ENCODE measurements around the gene SMYD3. TPM values are rescaled to one million over a fixed set of nuclear protein-coding genes. Genes with fewer than 3 reads are reported as not detected.

SMYD3 gene
- total RNA-seq, 1 donor from 2014 or later: 29.3 TPM

DNA sequence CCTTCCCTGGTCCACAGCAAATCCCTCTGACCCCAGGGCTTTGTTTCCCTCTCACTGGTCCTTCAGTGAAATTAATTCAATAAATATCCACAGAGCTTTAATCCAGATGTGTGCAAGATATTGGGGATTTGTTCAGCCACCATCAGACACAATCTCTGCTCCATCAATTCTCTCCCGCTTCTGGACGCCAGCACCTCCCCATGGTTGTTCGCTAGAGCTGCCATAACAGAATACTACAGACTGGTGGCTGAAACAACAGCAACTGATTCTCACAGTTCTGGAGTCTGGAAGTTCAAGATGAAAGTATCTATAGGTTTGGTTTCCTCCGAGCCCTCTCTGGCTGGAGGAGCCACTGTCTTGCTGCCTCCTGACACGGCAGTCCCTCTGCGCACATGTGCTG, 303.9 kb downstream of the SMYD3 start:
- Mint-ChIP-seq H3K9me3 (ENCODE audit: low read depth) (no peaks in the 10 kb centered on the region), H3K4me3 (ENCODE audit: unreplicated experiment) (no peak overlapping the region), H3K36me3 (ENCODE audit: low read depth) (no peaks in the 10 kb centered on the region), H3K27me3 (ENCODE audit: low read depth) (no peaks in the 10 kb centered on the region), H3K27ac (ENCODE audit: unreplicated experiment) (no peak overlapping the region), H3K4me1 (ENCODE audit: low read depth) (peaks cover 18% of the 10 kb centered on the region)
- TF ChIP-seq, protein P1, sequence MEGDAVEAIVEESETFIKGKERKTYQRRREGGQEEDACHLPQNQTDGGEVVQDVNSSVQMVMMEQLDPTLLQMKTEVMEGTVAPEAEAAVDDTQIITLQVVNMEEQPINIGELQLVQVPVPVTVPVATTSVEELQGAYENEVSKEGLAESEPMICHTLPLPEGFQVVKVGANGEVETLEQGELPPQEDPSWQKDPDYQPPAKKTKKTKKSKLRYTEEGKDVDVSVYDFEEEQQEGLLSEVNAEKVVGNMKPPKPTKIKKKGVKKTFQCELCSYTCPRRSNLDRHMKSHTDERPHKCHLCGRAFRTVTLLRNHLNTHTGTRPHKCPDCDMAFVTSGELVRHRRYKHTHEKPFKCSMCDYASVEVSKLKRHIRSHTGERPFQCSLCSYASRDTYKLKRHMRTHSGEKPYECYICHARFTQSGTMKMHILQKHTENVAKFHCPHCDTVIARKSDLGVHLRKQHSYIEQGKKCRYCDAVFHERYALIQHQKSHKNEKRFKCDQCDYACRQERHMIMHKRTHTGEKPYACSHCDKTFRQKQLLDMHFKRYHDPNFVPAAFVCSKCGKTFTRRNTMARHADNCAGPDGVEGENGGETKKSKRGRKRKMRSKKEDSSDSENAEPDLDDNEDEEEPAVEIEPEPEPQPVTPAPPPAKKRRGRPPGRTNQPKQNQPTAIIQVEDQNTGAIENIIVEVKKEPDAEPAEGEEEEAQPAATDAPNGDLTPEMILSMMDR (IDR thresholded peaks at IDR 0.05): peak; percentile 21
- no peak for DNase-seq (ENCODE audit: low spot score)

DNA sequence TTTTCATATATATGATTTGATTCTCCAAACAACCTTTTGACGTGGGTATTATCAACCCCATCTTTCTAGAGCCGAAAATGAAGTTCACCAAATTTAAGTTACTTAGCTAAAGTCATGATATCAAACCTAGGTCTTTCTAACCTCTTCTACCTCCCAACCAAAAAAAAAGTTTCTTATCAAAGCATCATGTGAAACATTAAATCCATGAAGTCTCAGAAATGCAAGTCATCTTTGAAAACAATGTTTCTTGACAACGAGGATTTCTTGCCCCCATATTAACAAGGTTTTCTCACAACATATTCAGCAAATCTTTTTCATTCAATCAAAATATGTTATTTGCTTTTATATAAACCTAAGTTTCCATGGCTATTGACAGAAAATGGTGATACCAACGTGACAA, 306.3 kb downstream of the SMYD3 start:
- no peak overlapping the region for H3K4me3 Mint-ChIP-seq (ENCODE audit: unreplicated experiment)
- H3K36me3 Mint-ChIP-seq (ENCODE audit: low read depth): no peaks in the 10 kb centered on the region
- H3K9me3 Mint-ChIP-seq (ENCODE audit: low read depth): no peaks in the 10 kb centered on the region
- no peak overlapping the region for H3K27ac Mint-ChIP-seq (ENCODE audit: unreplicated experiment)
- H3K4me1 Mint-ChIP-seq (ENCODE audit: low read depth): peaks cover 10% of the 10 kb centered on the region
- TF ChIP-seq, protein P1 (IDR thresholded peaks at IDR 0.05): no peak
- DNase-seq (ENCODE audit: low spot score): no peak
- H3K27me3 Mint-ChIP-seq (ENCODE audit: low read depth): no peaks in the 10 kb centered on the region

DNA sequence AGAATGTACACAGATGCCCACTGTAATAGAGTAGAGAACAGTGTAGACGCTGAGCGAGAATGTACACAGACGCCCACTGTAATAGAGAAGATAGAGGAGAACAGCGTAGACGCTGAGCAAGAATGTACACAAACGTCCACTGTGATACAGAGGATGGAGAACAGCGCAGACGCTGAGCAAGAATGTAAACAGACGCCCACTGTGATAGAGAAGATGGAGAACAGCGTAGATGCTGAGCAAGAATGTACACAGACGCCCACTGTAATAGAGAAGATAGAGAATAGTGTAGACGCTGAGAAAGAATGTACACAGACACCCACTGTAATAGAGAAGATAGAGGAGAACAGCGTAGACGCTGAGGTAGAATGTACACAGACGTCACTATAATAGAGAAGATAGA, 306.9 kb downstream of the SMYD3 start:
- H3K27ac Mint-ChIP-seq (ENCODE audit: unreplicated experiment): no peak overlapping the region
- H3K4me3 Mint-ChIP-seq (ENCODE audit: unreplicated experiment): no peak overlapping the region
- H3K9me3 Mint-ChIP-seq (ENCODE audit: low read depth): no peaks in the 10 kb centered on the region
- TF ChIP-seq, protein P1 (IDR thresholded peaks at IDR 0.05): no peak
- H3K27me3 Mint-ChIP-seq (ENCODE audit: low read depth): no peaks in the 10 kb centered on the region
- no peak for DNase-seq (ENCODE audit: low spot score)
- H3K4me1 Mint-ChIP-seq (ENCODE audit: low read depth): peaks cover 10% of the 10 kb centered on the region
- H3K36me3 Mint-ChIP-seq (ENCODE audit: low read depth): no peaks in the 10 kb centered on the region

- TF ChIP-seq, protein P1 (IDR thresholded peaks at IDR 0.05): peak; percentile 37
- H3K4me3 Mint-ChIP-seq (ENCODE audit: unreplicated experiment): no peak overlapping the region
- no peak overlapping the region for H3K27ac Mint-ChIP-seq (ENCODE audit: unreplicated experiment)
- DNase-seq (ENCODE audit: low spot score): no peak
- H3K36me3 Mint-ChIP-seq (ENCODE audit: low read depth): no peaks in the 10 kb centered on the region
- peaks cover 10% of the 10 kb centered on the region for H3K4me1 Mint-ChIP-seq (ENCODE audit: low read depth)
- no peaks in the 10 kb centered on the region for H3K9me3 Mint-ChIP-seq (ENCODE audit: low read depth)
- no peaks in the 10 kb centered on the region for H3K27me3 Mint-ChIP-seq (ENCODE audit: low read depth)
These were observed 307.9 kb downstream of the SMYD3 start for GRCh38 chr1:246199086-246199645.

DNA sequence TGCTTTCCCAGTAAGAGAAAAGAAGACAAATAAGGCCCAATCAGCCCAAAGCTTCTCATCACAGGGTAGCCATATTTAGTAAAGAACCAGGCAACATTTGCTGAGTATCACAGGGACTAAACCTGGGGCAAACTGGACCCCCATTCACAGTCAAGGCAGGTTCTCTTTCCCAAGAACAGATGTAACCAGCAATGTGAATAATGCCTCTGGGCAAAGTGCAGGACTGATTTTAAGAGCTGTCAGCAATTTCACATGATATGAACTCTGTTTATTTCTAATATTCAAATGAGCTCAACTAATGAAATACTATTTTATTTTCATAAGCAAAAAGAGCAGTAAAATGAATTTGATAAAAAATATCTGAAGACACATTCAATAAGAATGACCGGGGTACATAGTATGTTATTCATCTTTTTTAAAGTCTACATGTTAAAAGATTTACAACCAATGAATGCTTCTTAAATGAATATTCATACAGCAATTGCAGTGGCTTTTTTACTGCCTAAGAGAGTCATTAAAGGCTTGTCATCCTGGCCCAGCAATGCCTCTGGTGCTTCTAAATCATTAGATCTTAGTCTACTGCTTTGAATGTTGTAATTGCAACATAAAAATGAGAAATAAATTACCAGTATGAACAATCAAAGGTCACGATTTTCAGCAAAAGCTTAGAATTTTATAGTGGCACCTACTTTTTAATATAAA, 308.8 kb downstream of the SMYD3 start:
- Mint-ChIP-seq H3K36me3 (ENCODE audit: low read depth) (no peaks in the 10 kb centered on the region), H3K4me1 (ENCODE audit: low read depth) (peaks cover 10% of the 10 kb centered on the region), H3K9me3 (ENCODE audit: low read depth) (no peaks in the 10 kb centered on the region), H3K27me3 (ENCODE audit: low read depth) (no peaks in the 10 kb centered on the region), H3K4me3 (ENCODE audit: unreplicated experiment) (no peak overlapping the region), H3K27ac (ENCODE audit: unreplicated experiment) (no peak overlapping the region)
- no peak for DNase-seq (ENCODE audit: low spot score)
- TF ChIP-seq, protein P1 (IDR thresholded peaks at IDR 0.05): no peak
